AG09309 (cell line): Measurements from ENCODE around the gene DUS2.
"Not testable (repeated sequence)": the region's sequence is repeated elsewhere in the genome, so short reads cannot be mapped to it uniquely, and the experiment has no call there.

Experiments
- DNase-seq: peaks from one replicate; pipeline ENCODE4 v3.0.0-alpha.2; 2010; ENCODE audit warnings: low read depth
- H3K4me3 ChIP-seq: 2 replicates; pipeline ENCODE4 v1.5.1; 2011; ENCODE audit warnings: mild to moderate bottlenecking, low read depth, low read length, moderate library complexity; ENCODE audit not compliant: control insufficient read depth
- TF ChIP-seq, protein P1 (sequence below): IDR thresholded peaks from 2 replicates; pipeline ENCODE4 v1.5.1; 2011; ENCODE audit warnings: mild to moderate bottlenecking, low read depth, low read length, inconsistent platforms; ENCODE audit not compliant: insufficient read depth, control insufficient read depth; ENCODE audit errors: missing control alignments

Gene DUS2

DNA sequence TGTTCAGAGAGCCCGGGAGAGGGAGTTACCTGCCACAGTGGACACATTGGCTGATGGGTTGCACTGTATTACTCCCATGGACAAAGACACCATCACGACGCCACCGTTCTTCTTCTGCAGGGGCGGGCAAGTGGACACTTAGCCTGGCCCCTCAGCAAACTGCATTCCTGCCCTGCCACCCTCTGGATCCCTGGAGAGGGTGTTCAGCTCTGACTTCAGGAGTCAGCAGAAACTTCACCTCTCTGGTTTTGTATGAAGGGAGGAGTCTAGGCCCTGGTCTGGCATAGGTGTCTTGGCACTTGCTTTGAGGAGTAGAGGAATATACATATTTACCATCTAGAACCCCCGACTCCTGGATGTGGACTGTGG lies 33.1 kb upstream of the DUS2 start:
- no peak overlapping the region for H3K4me3 ChIP-seq
- DNase-seq, result no peak
- TF ChIP-seq, protein P1, sequence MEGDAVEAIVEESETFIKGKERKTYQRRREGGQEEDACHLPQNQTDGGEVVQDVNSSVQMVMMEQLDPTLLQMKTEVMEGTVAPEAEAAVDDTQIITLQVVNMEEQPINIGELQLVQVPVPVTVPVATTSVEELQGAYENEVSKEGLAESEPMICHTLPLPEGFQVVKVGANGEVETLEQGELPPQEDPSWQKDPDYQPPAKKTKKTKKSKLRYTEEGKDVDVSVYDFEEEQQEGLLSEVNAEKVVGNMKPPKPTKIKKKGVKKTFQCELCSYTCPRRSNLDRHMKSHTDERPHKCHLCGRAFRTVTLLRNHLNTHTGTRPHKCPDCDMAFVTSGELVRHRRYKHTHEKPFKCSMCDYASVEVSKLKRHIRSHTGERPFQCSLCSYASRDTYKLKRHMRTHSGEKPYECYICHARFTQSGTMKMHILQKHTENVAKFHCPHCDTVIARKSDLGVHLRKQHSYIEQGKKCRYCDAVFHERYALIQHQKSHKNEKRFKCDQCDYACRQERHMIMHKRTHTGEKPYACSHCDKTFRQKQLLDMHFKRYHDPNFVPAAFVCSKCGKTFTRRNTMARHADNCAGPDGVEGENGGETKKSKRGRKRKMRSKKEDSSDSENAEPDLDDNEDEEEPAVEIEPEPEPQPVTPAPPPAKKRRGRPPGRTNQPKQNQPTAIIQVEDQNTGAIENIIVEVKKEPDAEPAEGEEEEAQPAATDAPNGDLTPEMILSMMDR, result no peak

DNA sequence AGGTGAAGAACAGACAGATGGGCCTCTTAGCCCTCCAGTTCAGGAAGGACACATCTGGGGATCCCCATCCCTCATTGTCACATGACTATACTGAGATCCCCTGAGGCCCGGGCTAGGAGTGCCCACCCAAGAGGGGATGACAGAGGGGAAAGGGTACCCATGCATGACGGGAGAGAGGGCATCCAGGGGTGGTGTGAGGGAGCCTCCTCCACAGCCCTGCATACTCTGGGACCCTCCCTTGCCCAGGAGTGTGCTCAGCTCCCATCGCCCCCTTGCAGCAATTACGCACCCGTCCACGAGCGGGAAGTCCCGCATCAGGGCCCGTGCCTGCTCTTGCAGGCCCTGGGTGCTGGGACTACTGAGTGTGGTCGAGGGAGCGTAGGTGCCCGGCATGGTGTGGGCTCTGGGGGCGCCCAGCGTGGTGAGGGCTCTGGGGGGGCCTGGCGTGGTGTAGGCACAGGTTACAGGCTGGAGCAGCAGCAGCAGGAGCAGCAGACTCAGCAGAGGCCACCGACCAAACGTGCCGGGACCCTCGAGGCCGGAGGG lies 30.4 kb upstream of the DUS2 start:
- TF ChIP-seq, protein P1, result no peak
- DNase-seq, result no peak
- H3K4me3 ChIP-seq, result no peak overlapping the region

DNA sequence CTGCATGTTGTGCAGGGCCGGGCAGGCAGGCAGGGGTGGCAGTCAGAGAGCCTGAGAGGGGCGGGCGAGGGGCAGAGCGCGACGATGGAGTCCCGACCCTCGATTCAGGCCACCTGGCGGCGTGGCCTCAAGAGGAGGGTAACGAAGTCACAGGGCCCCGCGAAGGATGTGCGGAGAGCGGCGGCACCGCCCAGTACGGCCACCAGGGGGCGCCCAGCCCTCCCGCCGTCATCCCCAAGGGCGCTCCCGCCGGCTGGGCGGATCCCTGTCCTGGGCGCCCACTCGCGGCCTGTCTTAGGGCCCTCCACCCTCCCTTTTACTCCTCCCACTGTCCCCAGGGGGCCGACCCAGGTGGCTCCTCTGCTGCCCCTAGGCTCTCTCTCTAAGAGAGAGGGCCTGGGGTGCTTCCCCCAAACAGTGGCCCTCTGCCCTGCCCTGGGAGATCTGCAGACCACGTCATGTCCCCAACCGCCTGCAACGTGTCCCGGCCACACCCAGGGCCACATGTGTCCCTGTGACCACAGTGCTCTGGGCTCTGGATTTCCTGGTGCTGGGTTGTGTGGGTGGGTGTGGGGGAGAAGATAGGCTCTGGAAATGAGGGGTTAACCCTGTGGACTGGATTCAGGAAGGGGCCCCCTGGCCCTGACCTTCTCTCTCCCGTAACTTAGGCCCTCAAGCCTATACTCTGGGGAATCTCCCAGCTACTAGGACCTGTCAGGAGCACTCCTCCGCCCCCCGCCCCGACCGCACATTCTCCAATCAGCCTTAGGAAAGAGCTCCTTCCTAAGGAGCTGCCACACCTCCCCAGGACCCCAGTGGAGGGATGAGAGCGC lies 29.7 kb upstream of the DUS2 start:
- peak overlapping the region; percentile 28 for H3K4me3 ChIP-seq
- TF ChIP-seq, protein P1, result peak; percentile 81

DNA sequence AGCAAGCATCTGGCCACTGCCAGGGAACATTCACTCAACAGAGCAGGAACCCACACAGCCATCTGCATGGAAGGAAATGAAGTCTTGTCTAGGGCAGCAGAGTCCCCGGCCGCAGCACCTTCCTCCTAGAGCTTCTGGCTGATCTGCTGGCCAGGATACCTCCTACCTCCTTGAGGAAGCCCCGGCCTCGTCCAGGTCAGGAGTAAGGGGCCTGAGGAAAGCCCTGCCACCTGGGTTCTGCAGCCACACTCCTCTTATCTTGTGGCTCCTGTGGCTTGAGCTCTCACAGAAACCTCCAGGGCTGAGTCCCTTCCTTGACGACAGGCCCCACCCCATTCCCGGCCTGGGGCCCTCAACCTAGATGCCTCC lies 29.1 kb upstream of the DUS2 start:
- not testable (repeated sequence) for H3K4me3 ChIP-seq, DNase-seq

More for the DNA sequence above, 29.7 kb upstream of the DUS2 start:
- DNase-seq, result no peak

DNA sequence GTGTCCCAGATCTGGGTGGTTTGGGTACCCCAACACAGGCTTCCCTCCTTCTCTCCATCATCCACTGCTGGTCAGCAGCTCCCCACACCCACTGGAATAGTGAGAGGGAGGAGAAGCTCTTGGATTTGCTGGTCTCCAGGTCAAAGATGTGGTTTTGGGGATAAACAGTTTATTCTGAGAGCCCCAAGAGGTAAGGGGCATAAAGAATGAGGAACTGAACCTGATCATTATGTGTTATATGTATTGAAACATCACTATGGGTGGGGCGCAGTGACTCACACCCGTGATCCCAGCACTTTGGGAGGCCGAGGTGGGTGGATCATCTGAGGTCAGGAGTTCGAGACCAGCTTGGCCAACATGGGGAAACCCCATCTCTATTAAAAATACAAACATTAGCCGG lies 27.7 kb upstream of the DUS2 start:
- DNase-seq, result no peak
- H3K4me3 ChIP-seq, result no peak overlapping the region
- TF ChIP-seq, protein P1, result no peak

DNA sequence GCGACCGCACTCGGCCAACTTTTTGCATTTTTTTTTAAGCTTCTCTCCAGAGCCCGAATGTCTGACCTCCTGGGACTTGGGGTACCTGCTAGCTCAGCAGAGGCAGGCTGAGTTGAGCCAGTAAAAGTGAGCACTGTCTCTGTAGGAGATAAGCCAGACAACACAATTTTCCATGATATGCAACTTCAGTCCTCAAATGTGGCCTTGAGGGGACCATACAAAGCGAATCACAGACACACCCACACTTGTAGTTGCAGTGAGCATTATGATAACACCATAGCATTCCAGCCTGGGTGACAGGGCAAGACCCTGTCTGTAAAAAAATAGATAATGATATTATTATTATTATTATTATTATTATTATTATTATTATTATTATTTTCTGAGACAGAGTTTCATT lies 26.4 kb upstream of the DUS2 start:
- no peak for DNase-seq
- TF ChIP-seq, protein P1, result no peak
- no peak overlapping the region for H3K4me3 ChIP-seq

DNA sequence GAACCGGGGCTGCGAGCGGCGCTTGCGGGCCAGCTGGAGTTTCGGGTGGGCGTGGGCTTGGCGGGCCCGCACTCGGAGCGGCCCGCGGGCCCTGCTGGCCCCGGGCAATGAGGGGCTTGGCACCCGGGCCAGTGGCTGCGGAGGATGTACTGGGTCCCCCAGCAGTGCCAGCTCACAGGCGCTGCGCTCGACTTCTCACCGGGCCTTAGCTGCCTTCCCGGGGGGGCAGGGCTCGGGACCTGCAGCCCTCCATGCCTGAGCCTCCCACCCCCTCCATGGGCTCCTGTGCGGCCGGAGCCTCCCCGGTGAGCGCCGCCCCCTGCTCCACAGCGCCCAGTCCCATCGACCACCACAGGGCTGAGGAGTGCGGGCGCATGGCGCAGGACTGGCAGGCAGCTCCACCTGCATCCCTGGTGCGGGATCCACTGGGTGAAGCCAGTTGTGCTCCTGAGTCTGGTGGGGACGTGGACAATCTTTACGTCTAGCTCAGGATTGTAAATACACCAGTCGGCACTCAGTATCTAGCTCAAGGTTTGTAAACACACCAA lies 24.8 kb upstream of the DUS2 start:
- not testable (repeated sequence) for H3K4me3 ChIP-seq, DNase-seq

DNA sequence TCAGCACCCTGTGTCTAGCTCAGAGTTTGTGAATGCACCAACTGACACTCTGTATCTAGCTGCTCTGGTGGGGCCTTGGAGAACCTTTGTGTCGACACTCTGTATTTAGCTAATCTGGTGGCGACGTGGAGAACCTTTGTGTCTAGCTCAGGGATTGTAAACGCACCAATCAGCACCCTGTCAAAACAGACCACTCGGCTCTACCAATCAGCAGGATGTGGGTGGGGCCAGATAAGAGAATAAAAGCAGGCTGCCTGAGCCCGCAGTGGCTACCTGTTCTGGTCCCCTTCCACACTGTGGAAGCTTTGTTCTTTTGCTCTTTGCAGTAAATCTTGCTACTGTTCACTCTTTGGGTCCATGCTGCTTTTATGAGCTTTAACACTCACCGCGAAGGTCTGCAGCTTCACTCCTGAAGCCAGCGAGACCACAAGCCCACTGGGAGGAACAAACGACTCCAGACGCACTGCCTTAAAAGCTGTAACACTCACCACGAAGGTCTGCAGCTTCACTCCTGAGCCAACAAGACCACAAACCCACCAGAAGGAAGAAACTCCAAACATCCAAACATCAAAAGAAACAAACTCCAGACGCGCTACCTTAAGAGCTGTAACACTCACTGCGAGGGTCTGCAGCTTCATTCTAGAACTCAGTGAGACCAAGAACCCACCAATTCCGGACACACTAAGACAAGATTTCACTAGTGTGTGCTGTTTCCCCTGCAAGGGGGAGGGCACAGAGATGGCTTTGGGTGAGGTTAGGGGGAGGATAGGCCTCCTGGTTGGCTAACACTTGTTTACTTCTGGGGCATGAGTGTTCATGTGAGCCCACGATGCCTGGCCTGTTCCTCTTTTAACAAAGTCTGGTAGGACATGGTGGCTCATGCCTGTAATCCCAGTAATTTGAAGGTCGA lies 24.1 kb upstream of the DUS2 start, which contains the start of gene DPEP2:
Gene DPEP2, minus strand, starts transcription at position 706 of the 910 bp plus-strand sequence. CDS start 6,272 bp downstream, outside the sequence.
- not testable (repeated sequence) for DNase-seq

More for the DNA sequence above, 24.1 kb upstream of the DUS2 start, which contains the start of gene DPEP2:
- H3K4me3 ChIP-seq, result not testable (repeated sequence)
